Measurements from ENCODE around the gene FHOD3. TPM values are rescaled to one million over a fixed set of nuclear protein-coding genes. Genes with fewer than 3 reads are reported as not detected.
"Not testable (repeated sequence)": the region's sequence is repeated elsewhere in the genome, so short reads cannot be mapped to it uniquely, and the experiment has no call there.

The FHOD3 gene
- total RNA-seq, 1 donor from 2014 or later: not detected

DNA sequence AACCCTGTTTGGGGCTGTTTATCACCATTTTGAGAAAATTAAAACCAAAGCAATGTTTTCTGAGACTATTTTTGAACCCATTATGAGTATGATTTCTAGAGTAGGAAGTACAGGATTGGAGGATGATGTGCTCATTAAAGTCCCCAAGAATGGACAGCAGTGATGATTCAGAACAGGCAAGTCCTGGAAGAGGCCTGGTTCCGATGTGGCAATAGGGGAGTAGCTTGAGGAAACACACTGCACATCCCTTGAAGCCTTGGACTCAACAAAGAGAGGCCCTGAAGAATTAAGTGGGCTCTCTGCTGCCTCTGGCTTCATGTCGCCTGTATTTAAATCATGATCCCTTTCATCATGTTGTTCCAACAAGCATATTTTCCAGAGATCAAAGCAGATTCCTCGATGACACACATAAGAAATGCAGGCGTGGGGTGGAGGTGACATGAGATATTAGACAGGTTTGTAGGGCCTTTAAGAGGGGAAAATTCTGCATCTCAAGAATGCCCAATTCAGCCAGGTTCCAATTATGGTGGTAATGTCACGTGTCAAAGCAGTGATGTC, 242.2 kb downstream of the FHOD3 start:
- intact Hi-C loops (cut with micrococcal nuclease): no loop called here

DNA sequence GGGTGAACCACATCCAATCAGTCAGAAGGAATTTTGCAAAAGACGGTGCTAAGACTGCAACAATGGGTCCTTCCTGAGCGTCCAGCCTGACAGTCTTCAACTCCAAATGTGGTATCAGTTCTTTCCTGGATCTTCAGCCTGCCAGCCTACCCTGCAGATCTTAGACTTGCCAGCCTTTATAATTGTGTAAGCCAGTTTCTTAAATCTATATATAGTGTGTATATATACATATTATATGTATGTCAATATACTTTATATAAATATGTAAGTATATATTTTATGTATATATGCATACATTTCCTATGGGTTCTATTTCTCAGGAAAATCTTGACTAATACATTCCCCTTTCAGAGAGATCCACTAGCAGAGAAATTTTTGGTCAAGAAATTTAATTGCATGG, 245.5 kb downstream of the FHOD3 start:
- intact Hi-C loops (cut with micrococcal nuclease): no loop called here

DNA sequence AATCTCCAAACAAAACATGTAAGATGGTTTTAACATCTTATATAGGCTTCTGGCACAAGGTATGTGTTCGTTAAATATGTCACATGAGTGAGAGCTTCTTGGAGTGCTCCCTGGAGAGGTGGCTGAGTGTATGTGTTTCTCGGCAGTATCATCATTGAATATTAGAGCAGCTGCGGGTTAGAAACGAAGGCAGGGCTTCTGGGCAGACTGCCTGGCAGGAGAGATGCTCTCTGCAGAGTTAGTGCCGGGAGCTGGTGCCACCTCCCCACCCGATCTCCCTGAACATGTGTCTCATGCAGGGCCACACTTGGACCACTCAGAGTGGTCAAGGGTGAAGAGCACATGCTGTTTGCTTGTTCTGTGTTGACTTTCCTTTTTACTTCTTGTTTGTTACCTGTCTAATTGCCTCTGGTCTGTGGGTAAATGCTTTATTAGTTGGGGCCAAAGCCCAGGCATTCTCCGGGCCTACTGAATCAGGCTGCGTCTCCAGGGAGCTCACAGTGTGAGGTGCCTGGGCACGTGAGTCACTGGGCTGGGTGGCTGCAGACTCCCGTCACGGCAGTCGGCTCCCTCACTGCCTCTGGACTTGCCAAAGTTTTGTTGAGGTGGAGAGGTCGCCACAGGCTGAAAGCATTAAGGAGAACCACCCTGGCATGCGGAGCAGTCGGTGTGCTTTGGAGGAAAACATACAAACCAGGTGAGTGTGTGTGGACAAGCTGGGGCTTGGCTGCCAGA, 246.6 kb downstream of the FHOD3 start:
- intact Hi-C loops (cut with micrococcal nuclease): no loop called here

DNA sequence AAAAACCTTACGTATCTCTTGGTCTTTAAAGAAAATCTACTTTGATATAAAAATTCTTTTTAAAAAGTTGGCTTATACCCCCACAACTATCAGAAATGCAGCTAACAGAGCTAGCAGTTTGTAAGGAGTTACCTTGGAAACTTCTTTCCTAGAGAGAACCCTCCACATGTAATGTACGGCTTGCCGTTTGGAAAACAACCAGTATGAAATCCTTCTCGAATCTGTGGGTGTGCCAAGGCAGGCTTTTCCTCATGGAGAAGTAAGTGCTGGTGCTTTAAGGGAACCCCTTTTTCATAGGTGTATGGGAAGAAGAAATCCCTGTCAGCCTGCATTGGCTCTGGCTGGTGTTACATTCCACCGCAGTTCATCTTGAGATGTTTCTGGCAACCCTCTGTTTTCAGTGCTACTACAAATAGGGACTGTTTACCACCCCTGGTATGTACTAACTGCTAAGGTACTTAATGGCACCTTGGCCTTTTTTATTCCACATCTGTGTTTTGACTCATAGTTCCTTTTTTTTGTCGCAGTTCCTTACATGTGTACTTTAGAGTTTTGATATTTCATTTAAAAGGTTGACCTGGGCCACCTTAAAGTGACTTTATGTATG, 248.4 kb downstream of the FHOD3 start:
- intact Hi-C loops (cut with micrococcal nuclease): no loop called here

DNA sequence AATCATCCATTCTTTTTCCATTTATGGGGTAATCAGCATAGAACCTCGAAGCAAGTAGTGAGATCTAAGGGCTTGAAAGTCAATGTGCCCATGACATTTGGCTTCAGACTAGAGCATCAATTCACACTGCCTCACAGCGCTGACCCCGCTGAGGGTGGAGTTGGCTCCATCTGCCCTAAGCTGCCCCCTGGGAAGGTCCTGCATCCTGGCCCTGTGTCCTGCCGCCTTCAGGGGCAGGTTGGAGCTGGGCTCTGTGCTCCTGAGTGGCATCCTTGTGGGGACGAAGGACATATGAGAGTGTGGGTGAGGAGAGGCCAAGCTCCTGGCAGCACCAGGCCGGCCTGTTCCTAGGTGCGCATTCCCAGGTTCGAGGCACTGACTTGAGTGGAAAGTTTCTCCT, 249.4 kb downstream of the FHOD3 start:
- intact Hi-C loops (cut with micrococcal nuclease): no loop called here

DNA sequence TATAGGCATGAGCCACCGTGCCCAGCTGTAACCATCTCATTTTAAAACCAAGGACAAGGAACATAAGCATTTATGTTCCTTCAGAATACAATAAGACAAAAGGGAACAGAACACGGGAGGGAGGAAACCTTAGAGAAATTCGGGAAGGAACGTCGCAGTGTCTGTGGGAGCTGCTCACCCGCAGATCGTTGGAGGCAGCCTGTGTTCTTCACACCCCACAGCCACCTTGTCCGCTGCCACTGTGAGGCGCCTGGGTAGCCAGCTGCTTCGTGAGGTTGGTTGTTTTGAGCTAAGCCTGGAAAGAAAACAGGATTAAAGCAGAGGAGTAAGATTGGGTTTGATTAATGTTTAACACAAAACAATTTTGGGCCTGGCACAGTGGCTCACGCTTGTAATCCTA, 250.0 kb downstream of the FHOD3 start:
- intact Hi-C loops (cut with micrococcal nuclease): no loop called here

DNA sequence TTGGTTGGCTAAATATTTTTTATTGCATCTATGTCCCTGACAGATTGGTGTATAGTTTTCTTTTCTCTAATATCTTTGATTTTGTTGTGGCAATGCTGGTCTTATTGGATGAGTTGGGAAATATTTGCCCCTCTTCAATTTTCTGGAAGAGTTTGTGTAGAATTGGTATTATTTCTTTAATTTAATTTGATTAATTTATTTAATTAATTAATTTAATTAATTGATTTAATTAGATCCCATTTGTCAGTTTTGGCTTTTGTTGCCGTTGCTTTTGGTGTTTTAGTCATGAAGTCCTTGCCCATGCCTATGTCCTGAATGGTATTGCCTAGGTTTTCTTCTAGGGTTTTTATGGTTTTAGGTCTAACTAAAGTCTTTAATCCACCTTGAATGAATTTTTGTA, 253.8 kb downstream of the FHOD3 start:
- intact Hi-C loops (cut with micrococcal nuclease): not testable (repeated sequence)

DNA sequence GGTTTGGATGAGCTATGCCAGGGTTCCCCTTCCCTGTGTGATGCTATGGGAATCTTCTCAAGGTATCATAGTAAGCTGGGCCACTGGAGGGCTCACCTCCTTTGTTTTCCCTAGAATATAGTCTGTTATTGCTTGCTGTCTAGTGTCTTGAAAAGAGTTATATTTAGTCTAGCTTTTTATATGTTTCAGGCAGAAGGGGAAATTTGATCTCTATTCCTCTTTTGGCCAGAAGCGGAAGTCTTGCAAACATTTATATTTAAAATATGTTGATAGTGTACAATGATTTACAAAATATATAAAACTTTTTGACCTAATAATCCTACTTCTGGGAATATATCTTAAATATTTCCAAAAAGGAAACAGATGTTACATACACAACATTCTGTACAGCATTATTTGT, 260.7 kb downstream of the FHOD3 start:
- intact Hi-C loops (cut with micrococcal nuclease): no loop called here

DNA sequence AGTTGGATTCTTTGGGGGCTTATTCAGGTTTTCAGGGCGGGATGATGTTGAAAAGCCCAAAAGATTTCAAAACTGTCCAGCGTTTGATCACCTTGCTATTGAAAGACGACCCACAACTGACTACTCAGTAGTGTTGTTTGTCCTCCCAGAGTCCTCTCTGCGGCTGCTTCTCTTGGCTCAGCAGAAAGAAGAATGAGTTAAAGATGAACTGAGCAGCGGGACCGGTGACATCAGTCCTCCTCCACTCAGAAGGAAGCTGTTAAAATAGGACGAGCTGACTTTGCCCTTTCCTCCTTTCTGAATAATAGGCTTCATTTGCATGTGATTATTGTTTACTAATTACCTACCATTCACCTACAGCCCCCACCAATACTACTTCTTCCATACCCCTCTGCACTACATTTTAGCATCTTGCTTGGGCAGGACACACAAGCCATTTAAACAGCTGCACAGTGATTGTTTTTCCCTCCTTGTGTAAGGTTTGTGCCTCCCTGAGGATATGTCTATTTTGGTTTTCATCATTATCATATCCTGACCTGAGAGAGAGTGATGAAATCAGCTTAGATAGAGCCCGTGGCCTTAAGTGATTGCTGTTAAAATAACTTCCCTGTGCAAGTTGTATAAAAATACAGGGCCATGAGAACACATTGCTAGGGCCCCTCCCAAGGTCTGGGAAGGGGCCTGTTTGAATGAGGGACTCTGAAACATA, 261.8 kb downstream of the FHOD3 start:
- intact Hi-C loops (cut with micrococcal nuclease): no loop called here

DNA sequence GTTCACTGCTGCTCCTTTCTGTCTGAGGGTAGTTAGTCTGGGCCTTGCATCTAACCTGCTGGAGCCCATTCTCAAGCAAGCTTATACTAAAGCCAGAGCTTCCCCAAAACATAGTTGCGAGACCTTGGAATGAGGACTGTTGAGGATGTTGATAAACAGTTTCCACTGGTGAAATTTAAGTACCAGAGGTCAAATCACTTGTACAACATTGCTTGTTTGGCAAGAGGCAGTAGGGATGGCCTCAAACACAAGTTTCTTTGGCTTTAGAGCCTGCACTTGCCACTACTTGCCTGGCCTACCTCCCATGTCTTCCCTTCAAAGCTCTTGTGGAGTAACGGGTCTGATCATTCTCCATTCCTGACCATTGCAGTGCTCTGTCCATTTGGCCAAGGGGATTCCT, 262.7 kb downstream of the FHOD3 start:
- intact Hi-C loops (cut with micrococcal nuclease): no loop called here

DNA sequence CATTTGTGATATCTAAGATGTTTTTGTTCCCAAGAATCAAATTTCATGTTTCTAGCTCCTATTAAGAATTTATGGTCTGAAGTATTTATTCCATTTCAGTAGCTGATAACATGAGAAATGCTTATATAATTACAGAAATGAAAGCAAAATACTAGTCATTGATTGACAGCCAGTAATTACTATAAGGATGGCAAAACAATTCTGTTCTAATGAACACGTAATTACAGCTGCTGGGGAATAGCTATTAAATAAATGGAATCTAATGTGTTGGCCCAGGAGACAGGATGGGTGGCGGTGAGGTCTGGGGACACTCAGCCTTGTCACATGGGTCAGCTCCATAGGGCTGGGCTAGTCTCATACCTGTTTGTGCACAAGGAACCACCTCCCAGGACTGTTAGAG, 263.5 kb downstream of the FHOD3 start:
- intact Hi-C loops (cut with micrococcal nuclease): no loop called here

DNA sequence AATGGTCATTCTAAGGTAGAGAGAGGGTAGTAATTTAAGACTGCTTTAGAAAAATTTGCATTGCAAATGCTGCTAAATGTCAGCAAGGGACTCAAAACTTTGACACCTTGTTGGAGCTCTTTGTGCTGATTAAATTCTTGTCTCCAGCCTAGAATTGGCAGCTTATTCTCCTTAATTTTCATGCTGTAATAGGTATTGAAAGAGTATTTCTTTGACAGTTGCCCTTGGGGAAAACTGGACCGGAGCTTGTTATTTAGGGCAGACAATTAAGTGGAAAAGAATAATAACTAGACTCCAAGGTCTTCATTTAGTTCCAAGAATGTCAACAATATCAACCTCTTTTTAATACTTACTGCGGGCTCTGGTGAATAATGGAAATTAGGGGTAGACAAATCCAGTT, 267.3 kb downstream of the FHOD3 start:
- intact Hi-C loops (cut with micrococcal nuclease): no loop called here

DNA sequence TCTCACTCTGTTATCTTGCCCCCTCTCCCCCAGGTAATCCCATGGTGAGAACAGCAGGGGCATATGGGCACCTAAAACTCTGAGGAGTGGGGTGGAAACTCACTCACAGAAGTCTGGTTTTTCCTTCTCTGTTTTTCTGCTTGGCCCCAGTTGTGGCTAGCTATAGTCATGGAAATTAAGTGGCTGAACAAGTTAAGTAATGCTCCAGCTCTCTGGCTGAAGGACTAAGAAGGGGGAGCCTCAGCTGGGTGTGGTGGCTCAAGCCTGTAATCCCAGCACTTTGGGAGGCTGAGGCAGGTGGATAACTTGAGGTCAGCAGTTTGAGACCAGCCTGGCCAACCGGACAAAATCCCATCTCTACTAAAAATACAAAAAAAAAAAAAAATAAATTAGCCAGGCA, 270.3 kb downstream of the FHOD3 start:
- intact Hi-C loops (cut with micrococcal nuclease): no loop called here

DNA sequence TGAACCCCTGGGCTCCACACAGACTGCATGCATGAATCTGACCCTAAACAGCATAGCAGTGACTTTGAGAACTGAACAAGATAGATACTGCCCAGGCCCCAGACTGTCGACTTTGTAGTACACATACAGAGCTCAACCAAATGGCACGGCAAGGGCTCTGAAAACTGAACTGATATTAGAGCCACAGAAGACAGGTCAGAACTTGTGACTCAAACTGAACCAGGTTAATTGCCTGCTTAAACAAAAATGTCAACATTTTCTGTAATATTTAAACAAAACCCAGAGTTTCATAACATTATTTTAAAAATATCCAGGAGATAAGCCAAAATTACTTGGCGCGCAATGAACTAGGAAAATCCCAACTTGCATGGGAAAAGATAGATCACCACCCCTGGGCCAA, 271.0 kb downstream of the FHOD3 start:
- intact Hi-C loops (cut with micrococcal nuclease): no loop called here

DNA sequence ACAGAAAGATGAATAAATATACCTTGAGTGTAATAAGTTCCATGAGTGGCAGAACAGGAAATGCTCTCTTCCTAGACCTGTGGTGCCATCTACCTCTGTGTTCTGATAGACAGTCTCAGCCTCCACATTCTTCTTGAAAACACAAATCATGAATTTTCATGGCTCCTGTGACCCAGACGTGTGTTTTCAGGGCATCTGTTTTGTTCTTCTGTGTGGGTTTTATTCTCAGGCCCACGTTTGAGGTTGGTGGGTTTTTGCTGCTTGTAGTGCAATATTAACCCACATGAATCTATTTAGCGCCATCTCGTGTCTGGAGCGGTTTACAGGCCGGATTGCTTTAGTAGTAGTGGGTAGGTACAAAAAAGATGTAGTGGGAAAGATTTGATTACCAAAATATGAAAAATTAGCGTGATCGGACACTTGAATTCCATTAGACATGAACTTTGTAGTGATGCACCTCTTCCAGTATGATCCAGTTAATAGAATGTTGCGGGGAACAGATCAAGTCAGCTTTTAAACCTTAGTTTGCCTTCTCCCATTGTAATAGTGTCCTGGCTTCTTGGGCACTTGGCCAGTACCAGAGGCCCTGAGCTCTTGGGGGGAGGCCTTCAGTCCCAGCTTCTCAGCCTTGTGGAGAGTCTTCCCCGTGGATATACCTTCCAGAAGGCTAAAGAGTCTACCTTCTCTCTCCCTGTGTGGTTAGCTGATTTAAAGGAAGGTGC, 274.8 kb downstream of the FHOD3 start:
- intact Hi-C loops (cut with micrococcal nuclease): loop anchor here (1.0 kb wide), 2 partner anchors 476 to 555 kb away; no protein-coding TSS in a partner anchor

DNA sequence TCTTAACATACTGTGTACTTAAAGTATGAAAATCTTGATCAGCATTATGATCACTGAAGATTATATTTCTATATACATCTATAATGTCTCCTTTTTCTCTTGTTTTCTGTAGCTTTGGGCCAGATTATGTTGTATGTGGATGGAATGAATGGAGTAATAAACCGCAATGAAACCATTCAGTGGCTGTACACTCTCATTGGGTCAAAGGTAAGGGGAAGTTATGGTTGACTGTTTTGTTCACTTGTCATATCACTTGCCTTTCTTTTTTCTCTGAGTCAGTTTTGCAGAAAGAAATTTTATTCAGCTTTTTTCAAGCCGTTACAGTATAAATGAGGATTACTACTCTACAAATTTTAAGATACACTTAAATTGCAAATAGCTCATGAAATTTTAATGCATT, 278.8 kb downstream of the FHOD3 start:
- intact Hi-C loops (cut with micrococcal nuclease): no loop called here

DNA sequence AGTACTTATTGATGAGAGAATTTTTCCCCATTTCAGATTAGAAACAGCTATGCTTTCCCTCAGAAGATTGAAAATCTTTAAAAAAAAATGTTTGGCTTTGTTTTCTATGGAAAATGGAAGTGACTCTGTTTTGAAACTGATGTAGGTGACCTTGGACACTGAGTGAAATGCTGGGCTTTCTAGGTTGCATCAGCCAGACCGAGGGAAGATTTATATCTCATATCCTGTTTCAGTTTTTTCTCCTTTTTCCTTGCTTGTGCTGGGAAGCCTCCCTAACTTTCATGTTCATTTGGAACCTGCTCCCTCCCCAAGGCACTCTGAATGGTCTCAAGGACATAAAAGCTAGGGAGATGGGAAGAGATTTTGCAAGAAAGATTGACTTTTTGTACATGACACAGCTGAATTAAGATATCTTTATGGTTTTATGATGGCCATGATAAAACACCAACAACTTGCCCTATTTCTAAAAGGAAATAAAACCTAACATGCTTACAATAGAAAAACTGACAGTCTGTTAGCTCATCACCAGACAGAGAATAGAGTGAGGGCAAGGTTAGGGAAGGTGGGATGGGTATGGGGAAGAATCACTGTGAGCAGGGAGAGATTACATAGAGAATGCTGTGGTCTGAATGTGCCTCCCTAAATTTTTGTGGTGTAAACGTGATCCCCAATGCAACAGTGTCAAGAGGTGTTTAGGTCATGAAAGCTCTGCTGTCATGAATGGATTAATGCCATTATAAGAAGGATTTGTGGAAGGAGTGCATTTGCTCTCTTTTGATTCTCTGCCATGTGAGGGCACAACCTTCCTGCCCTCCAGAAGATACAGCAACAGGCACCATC, 281.6 kb downstream of the FHOD3 start:
- intact Hi-C loops (cut with micrococcal nuclease): no loop called here

DNA sequence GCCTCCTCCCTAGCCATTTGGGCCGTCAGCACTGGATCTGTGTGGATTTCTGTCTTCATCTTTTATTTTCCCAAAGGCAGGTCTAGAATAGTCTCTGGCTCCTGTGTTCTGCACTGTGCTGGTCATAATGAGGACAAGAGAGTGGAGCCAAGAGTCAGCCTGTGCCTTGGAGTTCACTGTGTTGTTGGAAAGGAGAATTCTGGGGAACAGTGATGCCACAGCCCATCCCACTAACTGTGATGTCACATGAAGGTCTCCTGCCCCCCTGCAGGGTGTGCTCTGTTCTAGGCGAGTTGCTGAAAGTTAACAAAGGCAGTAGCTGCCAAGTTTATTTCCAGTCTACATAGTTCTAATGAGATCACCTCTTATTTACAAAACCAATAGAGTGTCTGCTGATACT, 282.8 kb downstream of the FHOD3 start:
- intact Hi-C loops (cut with micrococcal nuclease): no loop called here

DNA sequence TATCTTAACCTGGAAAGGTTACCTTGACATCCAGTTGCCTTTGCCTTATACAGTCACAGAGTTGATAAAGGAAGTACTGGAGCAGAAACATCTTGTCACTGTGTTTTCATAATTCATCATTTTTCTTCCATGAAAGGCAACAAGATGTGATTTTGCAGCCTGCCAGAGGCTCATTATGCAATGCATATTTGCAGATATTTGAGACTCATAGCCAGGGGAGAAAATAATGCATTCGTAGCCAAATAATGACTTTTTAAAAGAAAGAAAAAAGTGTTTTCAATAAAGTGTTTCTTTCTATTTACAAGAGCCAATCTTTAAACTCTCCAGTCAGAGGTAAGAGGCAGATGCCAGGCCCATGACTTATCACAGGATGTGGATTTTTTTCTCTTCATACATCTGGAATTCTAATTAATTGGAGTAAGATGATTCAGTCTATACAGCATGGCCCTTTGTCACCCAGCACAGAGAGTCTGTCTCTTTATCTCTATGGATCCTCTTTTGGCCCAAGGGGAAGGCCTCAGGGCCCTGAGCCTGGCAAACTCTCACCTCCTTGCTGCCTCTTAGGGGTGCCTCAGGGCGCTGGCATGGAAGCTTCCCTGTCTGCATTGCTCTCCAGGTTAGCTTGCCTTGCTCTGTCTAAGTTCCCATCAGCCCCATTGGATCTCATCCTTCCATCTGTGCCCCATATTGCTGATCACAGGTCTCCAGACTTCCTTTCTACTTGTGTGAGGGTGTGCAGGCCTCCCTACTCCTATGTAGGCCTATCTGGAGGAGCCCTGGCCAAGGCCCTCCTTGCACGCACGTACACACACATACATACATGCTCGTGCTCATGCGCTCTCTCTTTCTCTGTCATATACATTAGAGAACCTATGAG, 283.6 kb downstream of the FHOD3 start:
- intact Hi-C loops (cut with micrococcal nuclease): no loop called here

Measured in T-helper 2 cell treated with Interferon-gamma antibody and Interleukin-4, amounts not matched to agents 100 ng/mL and 5 ng/mL, for 36 hours (primary cell).